B cell (primary cell): ENCODE results near the gene RASA2. TPM values are rescaled to one million over a fixed set of nuclear protein-coding genes. Genes with fewer than 3 reads are reported as not detected.

ENCODE experiments used
- ATAC-seq: fragments of 200-7000 bp; cut with Tn5 transposase; one replicate; pipeline ENCODE4 v1.10.0; 2021; ENCODE audit warnings: low read depth, mild to moderate bottlenecking, moderate number of reproducible peaks, moderate library complexity
- CTCF ChIA-PET: fragments of 350-600 bp; sonication (Branson Sonifier 250); formaldehyde crosslinking; loops from one replicate; lab custom pipeline; 2021; ENCODE audit warnings: antibody characterized with exemption, inconsistent platforms; lab: Charles Lee
- POLR2A ChIA-PET: fragments of 350-600 bp; sonication (Branson Sonifier 250); formaldehyde crosslinking; loops from one replicate; lab custom pipeline; 2021; ENCODE audit warnings: antibody characterized with exemption; lab: Charles Lee
- DNase-seq: peaks from one replicate; pipeline ENCODE4 v3.0.0; 2013
- H2AFZ ChIP-seq: 2 replicates; pipeline ENCODE4 v1.6.1; 2012; ENCODE audit warnings: mild to moderate bottlenecking, low read depth, low read length; ENCODE audit not compliant: insufficient read depth, poor library complexity, severe bottlenecking
- H3K27ac ChIP-seq, 2 donors: 1 replicate in 1 of 2; 2 replicates in 1 of 2; pipeline ENCODE4 v1.5.1; 2012 to 2013; ENCODE audit warnings: low read length in 2 of 2, mild to moderate bottlenecking in 2 of 2, moderate library complexity in 1 of 2
- H3K27me3 ChIP-seq, 4 experiments: fragments of 200-600 bp in 1 of 4; sonication (generic) in 1 of 4; replicated peaks in 1 of 4; 1 replicate in 2 of 4; 2 replicates in 2 of 4; pipeline versions ENCODE4 v1.6.1 to v1.7.0; 2013 to 2016; ENCODE audit warnings: low read length in 3 of 4, mild to moderate bottlenecking in 2 of 4, mixed read lengths in 1 of 4, moderate library complexity in 1 of 4; ENCODE audit not compliant: insufficient read depth in 4 of 4, control insufficient read depth in 3 of 4; ENCODE audit errors: control extremely low read depth in 1 of 4
- H3K36me3 ChIP-seq, 2 experiments: replicated peaks in 1 of 2; 1 replicate in 1 of 2; 2 replicates in 1 of 2; pipeline versions ENCODE4 v1.6.1 to v1.7.1; 2013; ENCODE audit warnings: low read length in 1 of 2; ENCODE audit not compliant: insufficient read depth in 2 of 2, control insufficient read depth in 1 of 2; ENCODE audit errors: control extremely low read depth in 1 of 2, extremely low read depth in 1 of 2
- H3K4me1 ChIP-seq, 2 donors: fragments of 200-600 bp in 1 of 2; sonication (generic) in 1 of 2; 1 replicate in 1 of 2; 2 replicates in 1 of 2; pipeline versions ENCODE4 v1.5.1 to v1.6.1; 2013 to 2017; ENCODE audit warnings: low read length in 2 of 2; ENCODE audit not compliant: control insufficient read depth in 2 of 2, insufficient read depth in 2 of 2
- H3K4me2 ChIP-seq: replicated peaks from 2 replicates; pipeline ENCODE3; 2012; ENCODE audit warnings: mild to moderate bottlenecking, low read depth, low read length; ENCODE audit not compliant: poor library complexity, severe bottlenecking
- H3K4me3 ChIP-seq, 5 experiments: fragments of 200-600 bp in 1 of 5; sonication (generic) in 1 of 5; 1 replicate in 3 of 5; 2 replicates in 2 of 5; pipeline versions ENCODE4 v1.5.1 to v1.7.0; 2011 to 2016; ENCODE audit warnings: low read length in 4 of 5, mild to moderate bottlenecking in 4 of 5, low read depth in 2 of 5, control low read depth in 1 of 5, moderate library complexity in 1 of 5; ENCODE audit not compliant: insufficient read depth in 1 of 5; ENCODE audit errors: control extremely low read depth in 1 of 5, extremely low read depth in 1 of 5
- H3K79me2 ChIP-seq: fragments of 200-600 bp; sonication (generic); one replicate; pipeline ENCODE4 v1.6.0; 2016; ENCODE audit warnings: low read length; ENCODE audit not compliant: control insufficient read depth, insufficient read depth
- H3K9ac ChIP-seq: fragments of 200-600 bp; sonication (generic); 2 replicates; pipeline ENCODE4 v1.6.1; 2017; ENCODE audit warnings: mild to moderate bottlenecking, low read length, moderate library complexity
- H3K9me3 ChIP-seq, 3 donors: one replicate each; pipeline versions ENCODE4 v1.6.1 to v1.7.1; 2013; ENCODE audit warnings: low read length in 2 of 3; ENCODE audit not compliant: control insufficient read depth in 2 of 3, insufficient read depth in 1 of 3; ENCODE audit errors: control extremely low read depth in 1 of 3
- H4K20me1 ChIP-seq: 2 replicates; pipeline ENCODE4 v1.6.0; 2012; ENCODE audit warnings: mild to moderate bottlenecking, low read length; ENCODE audit not compliant: insufficient read depth, control insufficient read depth, poor library complexity, severe bottlenecking
- H3K27ac Mint-ChIP-seq: one replicate; pipeline ENCODE4 v1.8.0; 2021; ENCODE audit warnings: mixed read lengths
- H3K27me3 Mint-ChIP-seq: one replicate; pipeline ENCODE4 v1.8.0; 2021; ENCODE audit warnings: mixed read lengths
- H3K4me1 Mint-ChIP-seq: one replicate; pipeline ENCODE4 v1.8.0; 2021; ENCODE audit warnings: mixed read lengths
- H3K4me3 Mint-ChIP-seq: one replicate; pipeline ENCODE4 v1.8.0; 2021; ENCODE audit warnings: mixed read lengths
- H3K9me3 Mint-ChIP-seq: one replicate; pipeline ENCODE4 v1.8.0; 2022; ENCODE audit warnings: mixed read lengths; ENCODE audit not compliant: insufficient read depth
- EZH2 ChIP-seq: IDR thresholded peaks from 2 replicates; pipeline ENCODE4 v1.6.1; 2012; ENCODE audit warnings: borderline replicate concordance, low read depth, mild to moderate bottlenecking, moderate library complexity, low read length; ENCODE audit not compliant: insufficient read depth, poor library complexity, severe bottlenecking
- WGBS: methylation state at CpG from one replicate; pipeline ENCODE4 v1.1.5; 2013; ENCODE audit warnings: missing lambda C conversion rate; ENCODE audit not compliant: insufficient coverage; 5-methylcytosine and 5-hydroxymethylcytosine counted together
- intact Hi-C: fragments of 100-400 bp; cut with micrococcal nuclease; formaldehyde crosslinking; loops from one replicate; pipeline ENCODE4 v1.10.0; 2022
- polyA plus RNA-seq: library from polyadenylated mRNA; depleted of rRNA; stranded (reverse); fragments of >200 nt; gene quantifications from 2 replicates; pipeline ENCODE4 v1.2.3, GENCODE V29; 2012
- total RNA-seq, 2 donors: library from RNA; stranded (reverse); fragments of 120-200 nt in 1 of 2; gene quantifications; 1 replicate in 1 of 2; 2 replicates in 1 of 2; pipeline versions ENCODE4 v1.2.3 to v1.2.4, GENCODE V29; 2013 to 2022
- TF ChIP-seq, protein P1 (sequence below): fragments of 200-600 bp; IDR thresholded peaks from one replicate; pipeline ENCODE4 v1.8.0; 2022; ENCODE audit warnings: antibody characterized with exemption, mild to moderate bottlenecking

The RASA2 gene
- total and polyA plus RNA-seq, 2 donors (not counting 1 experiment from before 2014, with no cell fraction given) = 12.3 to 47.7 TPM

DNA sequence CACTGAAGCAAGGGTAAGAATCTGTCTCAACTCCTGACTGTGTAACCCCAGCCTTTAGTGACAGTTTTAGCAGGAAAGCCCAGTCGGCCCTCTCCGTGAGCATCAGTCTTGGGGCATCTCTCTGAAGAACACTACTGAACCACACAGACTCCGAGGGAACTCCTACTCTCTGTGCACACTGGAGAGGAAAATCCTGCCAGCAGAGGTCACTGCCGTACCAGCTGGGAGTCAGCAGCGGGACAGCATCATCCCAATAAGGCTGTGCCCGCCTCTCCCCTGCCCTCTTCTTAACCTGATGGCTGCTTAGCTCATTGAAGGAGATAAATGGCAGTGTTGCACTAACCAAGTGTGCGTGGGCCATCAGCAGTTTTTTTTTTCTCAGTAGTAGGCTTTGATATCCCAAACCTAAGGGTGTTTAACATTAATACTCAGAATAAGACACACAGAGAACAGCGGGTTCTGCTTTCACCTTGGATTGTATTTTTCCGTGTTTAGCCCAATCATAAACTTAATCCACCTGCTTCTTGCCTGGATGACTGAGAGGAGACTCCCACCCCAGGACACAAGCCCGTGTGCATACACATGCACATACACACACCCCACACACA lies 26.6 kb upstream of the RASA2 start:
- peaks cover 9 to 10% of the 10 kb centered on the region in 2 donors for H3K4me1 ChIP-seq
- peaks cover 13% of the 10 kb centered on the region for H3K4me1 Mint-ChIP-seq
- H3K27ac ChIP-seq = no peak overlapping the region
- H4K20me1 ChIP-seq = no peaks in the 10 kb centered on the region
- H3K27ac Mint-ChIP-seq = no peak overlapping the region
- peak overlapping the region; percentile 39 for H2AFZ ChIP-seq
- peak; percentile 85 for DNase-seq
- no peaks in the 10 kb centered on the region for H3K36me3 ChIP-seq
- no peak overlapping the region for H3K4me3 ChIP-seq
- H3K4me2 ChIP-seq = no peak overlapping the region
- intact Hi-C loops = loop anchor here (1.0 to 10.0 kb wide), 7 partner anchors 15 to 535 kb away; partner anchors contain the start of gene RNF7
- no peaks in the 10 kb centered on the region for H3K27me3 Mint-ChIP-seq
- POLR2A ChIA-PET = no interaction called here
- no peak for TF ChIP-seq EZH2
- TF ChIP-seq, protein P1, sequence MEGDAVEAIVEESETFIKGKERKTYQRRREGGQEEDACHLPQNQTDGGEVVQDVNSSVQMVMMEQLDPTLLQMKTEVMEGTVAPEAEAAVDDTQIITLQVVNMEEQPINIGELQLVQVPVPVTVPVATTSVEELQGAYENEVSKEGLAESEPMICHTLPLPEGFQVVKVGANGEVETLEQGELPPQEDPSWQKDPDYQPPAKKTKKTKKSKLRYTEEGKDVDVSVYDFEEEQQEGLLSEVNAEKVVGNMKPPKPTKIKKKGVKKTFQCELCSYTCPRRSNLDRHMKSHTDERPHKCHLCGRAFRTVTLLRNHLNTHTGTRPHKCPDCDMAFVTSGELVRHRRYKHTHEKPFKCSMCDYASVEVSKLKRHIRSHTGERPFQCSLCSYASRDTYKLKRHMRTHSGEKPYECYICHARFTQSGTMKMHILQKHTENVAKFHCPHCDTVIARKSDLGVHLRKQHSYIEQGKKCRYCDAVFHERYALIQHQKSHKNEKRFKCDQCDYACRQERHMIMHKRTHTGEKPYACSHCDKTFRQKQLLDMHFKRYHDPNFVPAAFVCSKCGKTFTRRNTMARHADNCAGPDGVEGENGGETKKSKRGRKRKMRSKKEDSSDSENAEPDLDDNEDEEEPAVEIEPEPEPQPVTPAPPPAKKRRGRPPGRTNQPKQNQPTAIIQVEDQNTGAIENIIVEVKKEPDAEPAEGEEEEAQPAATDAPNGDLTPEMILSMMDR = peak; percentile 92
- H3K4me3 Mint-ChIP-seq = no peak overlapping the region
- H3K79me2 ChIP-seq = no peaks in the 10 kb centered on the region
- no peaks in the 10 kb centered on the region for H3K27me3 ChIP-seq
- peaks cover 0 to 15% (median 14%) of the 10 kb centered on the region in 3 donors for H3K9me3 ChIP-seq
- peak; percentile 99 for ATAC-seq
- H3K9me3 Mint-ChIP-seq = peaks cover 2% of the 10 kb centered on the region
- CTCF ChIA-PET = interaction anchor here (0.6 to 12.6 kb wide), 34 partner anchors 8 to 454 kb away, joined by 3 to 409 read pairs (median 4); partner anchors contain the start of gene RASA2
- 33% methylated on average over 8 of the region's 10 CpGs for WGBS
- no peak overlapping the region for H3K9ac ChIP-seq

DNA sequence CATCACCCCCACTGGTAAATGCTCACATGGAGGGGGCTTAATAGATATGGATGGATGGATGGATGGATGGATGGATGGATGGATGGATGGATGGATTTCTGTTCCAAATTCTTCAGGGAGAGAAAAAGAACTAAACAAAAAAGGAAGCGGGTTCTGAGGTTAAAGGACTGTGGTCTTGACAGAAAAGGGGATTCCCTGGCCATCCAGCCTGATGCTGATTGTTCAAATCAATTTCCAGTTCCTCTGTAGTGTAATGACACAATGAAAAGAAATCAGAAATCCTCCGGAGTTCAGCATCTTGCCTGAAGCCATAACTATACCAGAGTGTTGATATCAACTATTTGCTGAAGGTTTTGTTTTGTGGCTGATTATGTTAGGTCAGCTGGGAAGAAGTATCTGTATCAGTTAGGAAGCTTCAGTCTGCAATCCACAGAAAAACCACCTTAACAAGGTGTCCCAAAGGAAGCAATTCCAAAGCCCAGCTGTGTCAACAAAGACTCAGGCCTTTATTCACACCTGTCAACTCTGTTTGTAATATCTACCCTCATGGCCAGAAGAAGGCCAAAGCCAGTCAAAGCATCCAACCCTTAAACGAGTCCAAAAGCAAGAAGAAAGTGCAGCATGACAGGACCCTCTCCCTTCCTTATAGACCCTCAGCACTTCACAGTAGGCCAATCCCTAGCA lies 24.5 kb upstream of the RASA2 start:
- Histone ChIP-seq H3K36me3 (no peaks in the 10 kb centered on the region), H3K79me2 (no peaks in the 10 kb centered on the region), H3K4me1 (peaks cover 9 to 10% of the 10 kb centered on the region in 2 donors), H3K9ac (no peak overlapping the region), H3K4me3 (no peak overlapping the region), H3K4me2 (no peak overlapping the region), H3K9me3 (peaks cover 0 to 15% (median 14%) of the 10 kb centered on the region in 3 donors), H3K27ac (no peak overlapping the region), H3K27me3 (no peaks in the 10 kb centered on the region), H4K20me1 (no peaks in the 10 kb centered on the region), H2AFZ (no peak overlapping the region)
- Mint-ChIP-seq H3K27me3 (no peaks in the 10 kb centered on the region), H3K4me1 (peaks cover 13% of the 10 kb centered on the region), H3K27ac (no peak overlapping the region), H3K9me3 (peaks cover 2% of the 10 kb centered on the region), H3K4me3 (no peak overlapping the region)
- ChIA-PET CTCF (interaction anchor here (1.2 to 12.6 kb wide), 6 partner anchors 10 to 182 kb away, joined by 3 to 409 read pairs (median 40); no protein-coding TSS in a partner anchor), POLR2A (no interaction called here)
- TF ChIP-seq EZH2 = no peak
- TF ChIP-seq, protein P1 = no peak
- ATAC-seq (no peak), DNase-seq (peak; percentile 46)
- 90% methylated on average over 1 of the region's 3 CpGs for WGBS
- intact Hi-C loops = loop anchor here (10.0 kb wide), 1 partner anchor 532 kb away; no protein-coding TSS in a partner anchor
